ENCODE measurements around the gene RBMS3.

- TF ChIP-seq CTCF (IDR thresholded peaks at IDR 0.05; ENCODE audit: poor library complexity) = no peak
- TF ChIP-seq EZH2phosphoT487 (IDR thresholded peaks at IDR 0.05; ENCODE audit: low read depth, severe bottlenecking, unreplicated experiment) = no peak
- no peak for TF ChIP-seq EZH2 (IDR thresholded peaks at IDR 0.05; ENCODE audit: borderline replicate concordance)
Observed at GRCh38 chr3:29850641-29851040, 569.8 kb downstream of the RBMS3 start.

Measured in hepatocyte (in vitro differentiated cells).